H1 (cell line): ENCODE results near the gene LRRTM4.

ENCODE experiments used
- CTCF ChIP-seq, 3 experiments: IDR thresholded peaks; 1 replicate in 2 of 3; 2 replicates in 1 of 3; pipeline versions ENCODE4 v1.5.1 to v1.6.1; 2011; ENCODE audit warnings: low read length in 3 of 3, mild to moderate bottlenecking in 3 of 3, inconsistent platforms in 2 of 3, low read depth in 1 of 3, moderate library complexity in 1 of 3; ENCODE audit not compliant: insufficient read depth in 1 of 3; ENCODE audit errors: control extremely low read depth in 1 of 3
- KDM5A ChIP-seq: fragments of 200-600 bp; IDR thresholded peaks from 2 replicates; pipeline ENCODE4 v1.7.1; 2012; ENCODE audit warnings: mild to moderate bottlenecking, low read length, inconsistent platforms, mixed read lengths
- YY1 ChIP-seq: IDR thresholded peaks from 2 replicates; pipeline ENCODE4 v1.6.1; 2011; ENCODE audit warnings: low read depth, mild to moderate bottlenecking, low read length

- TF ChIP-seq KDM5A (no peak), YY1 (no peak), CTCF (IDR thresholded peaks at IDR 0.05; ENCODE audit: control extremely low read depth in 1 of 3, insufficient read depth in 1 of 3, low read depth in 1 of 3, low read length in 3 of 3) (no peak)
These were observed 44.0 kb upstream of the LRRTM4 start for GRCh38 chr2:77566131-77566530.
